HG02798 (cell line): Measurements from ENCODE around the gene NES.

ENCODE experiments used
- ATAC-seq: cut with Tn5 transposase; IDR thresholded peaks from one replicate; pipeline ENCODE4 v1.9.1; 2021; ENCODE audit warnings: mild to moderate bottlenecking; ENCODE audit not compliant: unreplicated experiment, poor library complexity

The NES gene

GRCh38 chr1:156704166-156704711 lies 27.0 kb upstream of the NES start:
- no peak for ATAC-seq

GRCh38 chr1:156703741-156704140 lies 26.5 kb upstream of the NES start:
- ATAC-seq, result no peak

GRCh38 chr1:156703336-156703735 lies 26.1 kb upstream of the NES start:
- no peak for ATAC-seq

DNA sequence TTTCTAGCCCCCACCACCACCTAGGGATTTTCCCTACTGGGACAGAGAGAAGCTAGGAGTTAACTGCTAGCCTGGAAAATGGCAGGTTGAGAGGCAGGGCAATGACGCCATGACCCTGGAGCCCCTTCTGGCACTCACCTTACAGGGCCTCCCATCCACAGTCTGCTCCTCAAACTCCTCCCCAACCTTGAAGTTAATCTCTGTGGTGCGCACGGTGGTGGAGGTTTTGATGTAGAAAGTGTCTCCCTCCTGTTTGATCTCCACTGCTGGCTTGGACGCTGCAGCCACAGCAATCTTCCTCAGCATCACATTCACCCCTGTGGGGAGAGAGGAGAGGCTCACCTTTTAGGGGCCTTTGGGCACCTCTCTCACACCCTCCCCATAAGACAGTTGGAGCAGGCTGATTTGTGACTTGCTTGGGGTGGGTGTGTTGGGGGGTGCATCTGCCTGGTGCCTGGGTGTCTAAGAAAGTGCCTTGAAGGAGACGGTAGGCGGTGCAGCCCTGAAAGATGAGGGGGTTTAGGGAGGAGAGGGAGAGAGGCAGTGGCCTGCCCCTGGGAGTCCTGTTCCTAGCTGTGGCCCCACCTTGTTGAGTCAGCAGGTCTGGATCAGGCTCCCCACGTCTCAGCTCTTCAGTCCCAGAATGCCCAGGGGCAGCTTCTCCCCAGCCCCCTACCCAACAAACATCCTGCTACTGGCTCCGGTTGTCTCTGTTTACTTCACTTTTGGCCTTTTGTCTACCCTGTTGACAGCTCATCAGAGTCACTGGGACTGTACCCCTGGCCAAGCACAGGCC lies 23.7 kb upstream of the NES start:
- ATAC-seq, result no peak

DNA sequence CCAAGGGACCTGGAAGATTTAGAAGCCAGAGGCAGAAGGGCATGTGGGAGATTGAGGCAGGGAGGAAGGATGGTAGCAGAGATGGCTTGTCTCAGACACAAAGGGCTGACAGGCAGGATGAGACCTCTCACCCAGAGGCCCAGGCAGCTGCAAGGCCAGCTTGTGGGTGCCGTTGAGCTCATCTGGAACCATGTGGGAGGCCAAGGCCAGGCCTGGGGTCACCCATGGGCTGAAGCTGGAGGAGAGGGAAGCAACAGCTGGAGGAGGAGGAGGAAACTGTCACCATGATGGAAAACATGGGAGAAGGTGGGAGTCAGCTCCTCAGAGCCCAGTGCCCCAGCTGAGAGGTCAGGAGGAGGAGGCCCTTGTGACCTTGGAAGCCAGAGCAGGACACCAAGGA lies 21.8 kb upstream of the NES start:
- ATAC-seq, result no peak

- ATAC-seq, result no peak
Observed at GRCh38 chr1:156697481-156697880, 20.3 kb upstream of the NES start.

DNA sequence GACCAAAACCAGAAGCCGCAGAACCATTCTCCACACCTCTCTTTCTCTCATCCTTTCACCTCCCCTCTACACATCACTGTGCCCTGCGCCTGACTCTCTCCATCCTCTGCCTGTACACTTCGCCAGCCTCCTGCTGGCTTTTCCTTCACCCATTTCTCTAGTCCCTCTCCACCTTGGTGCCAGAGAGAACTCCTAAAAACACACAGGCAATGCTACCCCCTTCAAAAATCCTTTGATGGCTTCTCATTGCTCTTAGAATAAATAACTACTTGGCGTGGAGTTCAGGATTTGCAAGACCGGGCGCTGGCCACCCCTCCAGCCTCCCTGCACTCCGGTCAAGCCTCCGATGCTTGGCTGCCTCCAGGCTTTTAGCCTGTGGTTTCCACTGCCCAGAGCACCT lies 19.5 kb upstream of the NES start:
- no peak for ATAC-seq

- no peak for ATAC-seq
Observed at GRCh38 chr1:156694690-156694962, 17.4 kb upstream of the NES start.

DNA sequence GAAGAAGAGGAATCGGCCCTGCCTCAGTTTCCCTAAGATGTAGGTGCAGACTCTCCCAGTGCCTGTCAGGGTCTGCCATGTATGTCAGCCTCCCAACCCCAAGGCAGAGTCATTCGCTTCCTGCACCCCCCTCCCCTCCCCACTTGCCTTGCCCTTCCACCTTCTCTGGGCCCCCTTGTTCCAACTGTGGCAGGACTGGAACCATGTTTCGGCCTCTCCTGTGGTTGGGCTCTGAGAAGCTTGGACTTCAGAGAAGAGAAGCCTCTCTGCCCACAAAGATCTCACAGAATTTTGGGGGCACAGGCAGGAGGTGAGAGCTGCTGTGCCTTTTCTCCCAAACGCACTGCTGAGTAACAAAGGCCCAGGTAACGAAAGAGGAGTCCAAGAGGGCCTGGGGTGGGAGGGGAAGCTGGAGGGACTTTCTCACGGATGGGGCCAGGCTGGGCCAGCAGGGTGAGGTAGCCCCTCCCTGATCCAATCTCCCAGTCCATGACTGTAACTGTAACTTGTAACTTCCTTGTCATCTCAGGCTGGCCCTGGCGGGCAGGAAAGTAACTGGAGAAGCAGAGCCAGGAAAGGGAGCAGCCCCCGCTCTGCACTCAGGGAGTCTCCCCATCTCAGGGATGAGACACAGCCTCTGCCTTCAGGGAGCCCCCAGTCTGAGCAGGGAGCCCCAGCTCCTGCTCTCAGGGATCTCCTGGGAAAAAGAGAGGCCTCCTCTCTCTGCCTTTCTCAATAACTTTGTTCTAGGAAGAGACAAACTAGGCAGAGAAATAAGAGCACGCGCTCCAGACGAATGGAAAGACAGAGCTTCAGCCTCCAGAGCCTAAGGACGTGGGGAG lies 16.9 kb upstream of the NES start:
- no peak for ATAC-seq

- ATAC-seq, result no peak
Observed at GRCh38 chr1:156692925-156693847, 16.0 kb upstream of the NES start.

- ATAC-seq, result no peak
Observed at GRCh38 chr1:156692441-156692924, 15.3 kb upstream of the NES start.

- ATAC-seq, result no peak
Observed at GRCh38 chr1:156691665-156692440, 14.6 kb upstream of the NES start.

DNA sequence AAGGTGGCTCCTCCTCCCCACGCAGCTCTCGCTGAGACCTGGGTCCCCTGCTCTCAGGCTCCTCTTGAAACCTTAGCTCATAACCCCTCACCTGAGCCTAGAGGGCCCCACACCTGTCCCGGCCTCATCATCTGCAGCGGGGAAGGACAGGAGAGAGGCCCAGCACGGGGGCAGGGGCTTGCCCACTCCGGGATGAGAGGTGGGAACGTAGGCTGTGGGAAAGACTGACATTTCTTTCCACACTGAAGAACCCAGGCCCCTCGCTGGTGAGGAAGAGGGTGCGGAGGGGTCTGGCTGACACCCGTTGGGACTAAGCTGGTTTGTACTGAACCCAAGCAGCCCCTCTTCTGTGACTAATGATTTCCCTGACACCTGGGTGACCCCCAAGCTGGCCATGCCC lies 14.0 kb upstream of the NES start:
- ATAC-seq, result no peak

GRCh38 chr1:156690675-156691036 lies 13.4 kb upstream of the NES start:
- ATAC-seq, result no peak

GRCh38 chr1:156689953-156690674 lies 12.9 kb upstream of the NES start:
- ATAC-seq, result no peak

DNA sequence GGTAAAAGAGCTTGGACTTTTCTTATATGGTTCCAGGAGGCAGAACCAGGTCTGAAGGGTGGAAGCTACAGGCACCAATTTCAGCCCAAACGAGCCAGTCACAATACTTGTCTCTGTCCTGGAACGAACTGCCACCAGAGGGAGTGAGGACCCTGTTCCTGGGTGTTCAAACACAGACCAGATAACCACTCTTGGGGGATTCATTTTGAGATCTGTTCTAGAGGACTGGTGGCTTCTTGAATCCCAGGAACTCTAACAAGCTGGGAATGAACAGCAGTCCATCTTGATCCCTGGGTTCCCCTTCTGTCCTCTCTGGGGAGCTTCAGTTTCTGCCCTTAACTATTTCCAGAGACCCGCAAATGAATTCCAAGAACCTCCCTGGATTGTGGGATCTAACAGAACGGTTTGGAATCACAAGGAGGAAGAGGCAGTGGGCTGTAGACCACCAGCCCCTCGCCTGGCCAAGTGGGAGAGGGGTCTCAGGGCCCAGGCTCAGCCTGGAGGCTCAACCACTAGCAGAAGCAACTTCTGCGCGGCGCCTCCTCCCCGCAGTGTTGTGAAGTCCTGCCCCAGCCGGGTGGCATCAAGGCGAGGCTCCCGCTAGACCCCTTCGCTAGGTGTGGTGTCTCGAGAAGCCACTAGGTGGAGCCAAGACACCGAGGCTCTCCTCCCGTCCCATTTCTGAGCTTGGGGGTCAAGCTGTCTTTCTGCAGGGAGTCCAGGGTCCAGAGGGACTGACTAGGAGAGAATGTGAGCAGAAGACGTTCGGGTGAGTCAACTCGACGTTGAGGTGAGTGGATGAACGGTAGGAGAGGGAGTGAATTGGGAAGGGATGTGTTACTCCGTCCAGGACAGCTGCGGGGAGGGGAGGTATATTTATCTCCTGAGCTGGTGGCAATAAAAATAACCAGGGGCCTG lies 12.1 kb upstream of the NES start:
- peak; percentile 86 for ATAC-seq

DNA sequence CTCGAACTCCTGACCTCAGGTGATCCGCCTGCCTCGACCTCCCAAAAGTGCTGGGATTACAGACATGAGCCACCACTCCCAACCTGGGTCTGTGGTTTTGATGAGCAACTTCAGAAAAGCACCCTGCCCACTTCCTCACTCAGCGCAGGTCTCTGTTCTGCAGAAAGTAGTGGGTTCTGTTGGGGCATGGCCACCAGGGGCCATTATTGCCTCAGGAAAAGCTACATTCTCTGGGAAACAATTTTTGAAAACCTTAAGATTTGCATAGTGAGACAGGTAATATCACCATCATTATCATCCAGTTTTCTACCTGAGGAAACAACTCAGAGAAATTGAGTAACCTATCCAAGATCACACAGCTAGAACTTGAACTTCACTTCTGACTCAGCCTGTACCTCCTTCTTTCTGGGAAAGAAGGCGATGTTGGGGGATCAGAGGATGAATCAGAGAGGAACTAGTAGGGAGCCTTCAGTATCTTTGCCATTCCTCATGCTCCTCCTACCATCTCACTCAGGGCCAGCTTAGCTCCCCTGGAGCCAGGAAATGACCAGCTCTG lies 7.1 kb upstream of the NES start:
- no peak for ATAC-seq
